HG02610 (cell line): ENCODE measurements around the gene NOS1AP.
"Not testable (repeated sequence)": the region's sequence is repeated elsewhere in the genome, so short reads cannot be mapped to it uniquely, and the experiment has no call there.

Source experiments
- ATAC-seq: cut with Tn5 transposase; IDR thresholded peaks from one replicate; pipeline ENCODE4 v1.9.1; 2021; ENCODE audit warnings: mild to moderate bottlenecking, moderate library complexity; ENCODE audit not compliant: unreplicated experiment

NOS1AP gene

GRCh38 chr1:162069334-162070093 is at the start of gene NOS1AP:
TSS of gene NOS1AP (plus strand) at chr1:162069691. CDS start at chr1:162070178, 487 bp downstream.
- peak; percentile 100 for ATAC-seq

- ATAC-seq: no peak
These were observed 49.3 kb upstream of the NOS1AP start for GRCh38 chr1:162020150-162020549.

GRCh38 chr1:162021124-162021523 is 48.4 kb upstream of the NOS1AP start:
- no peak for ATAC-seq

- ATAC-seq: no peak
These were observed 46.9 kb upstream of the NOS1AP start for GRCh38 chr1:162022626-162023025.

GRCh38 chr1:162023181-162023546 is 46.3 kb upstream of the NOS1AP start:
- ATAC-seq: no peak

GRCh38 chr1:162023547-162024501 is 45.7 kb upstream of the NOS1AP start, which contains the start of gene OLFML2B:
TSS of gene OLFML2B (minus strand) at chr1:162023869. CDS start at chr1:162023430, 439 bp downstream.
- peak; percentile 58 for ATAC-seq

- no peak for ATAC-seq
These were observed 44.0 kb upstream of the NOS1AP start for GRCh38 chr1:162025541-162025940.

GRCh38 chr1:162026881-162027280 is 42.6 kb upstream of the NOS1AP start:
- ATAC-seq: no peak

- peak; percentile 82 for ATAC-seq
These were observed 40.8 kb upstream of the NOS1AP start for GRCh38 chr1:162028726-162029125.

GRCh38 chr1:162029157-162029556 is 40.3 kb upstream of the NOS1AP start:
- ATAC-seq: no peak

- ATAC-seq: no peak
These were observed 38.7 kb upstream of the NOS1AP start for GRCh38 chr1:162030759-162031280.

GRCh38 chr1:162033428-162033827 is 36.1 kb upstream of the NOS1AP start:
- ATAC-seq: no peak

- ATAC-seq: no peak
These were observed 34.2 kb upstream of the NOS1AP start for GRCh38 chr1:162035241-162035640.

- no peak for ATAC-seq
These were observed 33.3 kb upstream of the NOS1AP start for GRCh38 chr1:162036163-162036562.

GRCh38 chr1:162038624-162039023 is 30.9 kb upstream of the NOS1AP start:
- ATAC-seq: no peak

- no peak for ATAC-seq
These were observed 29.5 kb upstream of the NOS1AP start for GRCh38 chr1:162040001-162040400.

- ATAC-seq: no peak
These were observed 28.8 kb upstream of the NOS1AP start for GRCh38 chr1:162040657-162041056.

GRCh38 chr1:162042361-162042760 is 27.1 kb upstream of the NOS1AP start:
- no peak for ATAC-seq

GRCh38 chr1:162046921-162047320 is 22.6 kb upstream of the NOS1AP start:
- ATAC-seq: no peak

- not testable (repeated sequence) for ATAC-seq
These were observed 15.5 kb upstream of the NOS1AP start for GRCh38 chr1:162053949-162054348.

GRCh38 chr1:162055062-162055461 is 14.4 kb upstream of the NOS1AP start:
- ATAC-seq: no peak
